ENCODE data around the gene DBET. TPM values are rescaled to one million over a fixed set of nuclear protein-coding genes. Genes with fewer than 3 reads are reported as not detected.

The DBET gene
- total RNA-seq, 1 donor from 2014 or later = not detected

Other genes starting within 250 kb of the DBET start
- gene FRG1, start 123.6 kb upstream of the DBET start, total RNA-seq = 34.5 and 37.1 TPM in 2 replicates
- gene FRG2, start 37.2 kb upstream of the DBET start, total RNA-seq = not detected in 2 replicates
- gene DUX4, start 109.3 kb downstream of the DBET start, total RNA-seq = not detected in 2 replicates